SJCRH30 (cell line): ENCODE results near the gene UTP15. TPM values are rescaled to one million over a fixed set of nuclear protein-coding genes. Genes with fewer than 3 reads are reported as not detected.

Source experiments
- DNase-seq, 2 experiments: peaks; one replicate each; pipeline ENCODE4 v3.0.0-alpha.2; 2015 to 2020
- H3K27ac ChIP-seq: fragments of 250-450 bp; sonication (Bioruptor Pico); 2 replicates; pipeline ENCODE4 v1.5.1; 2020; ENCODE audit warnings: mild to moderate bottlenecking, moderate library complexity
- H3K27me3 ChIP-seq: fragments of 250-450 bp; sonication (Bioruptor Pico); 2 replicates; pipeline ENCODE4 v1.5.1; 2020; ENCODE audit warnings: mild to moderate bottlenecking, moderate library complexity
- H3K36me3 ChIP-seq: fragments of 250-450 bp; sonication (Bioruptor Pico); 2 replicates; pipeline ENCODE4 v1.5.1; 2020; ENCODE audit warnings: mild to moderate bottlenecking, moderate library complexity
- H3K4me1 ChIP-seq: fragments of 250-450 bp; sonication (Bioruptor Pico); 2 replicates; pipeline ENCODE4 v1.5.1; 2020; ENCODE audit warnings: mild to moderate bottlenecking, moderate library complexity
- H3K4me3 ChIP-seq: fragments of 250-450 bp; sonication (Bioruptor Pico); 2 replicates; pipeline ENCODE4 v1.5.1; 2020; ENCODE audit warnings: mild to moderate bottlenecking, moderate library complexity
- H3K9me3 ChIP-seq: fragments of 250-450 bp; sonication (Bioruptor Pico); replicated peaks from 2 replicates; pipeline ENCODE4 v1.5.1; 2020; ENCODE audit warnings: mild to moderate bottlenecking, moderate library complexity
- total RNA-seq: library from RNA; depleted of rRNA; stranded (reverse); fragments of >200 nt; shearing (Covaris generic); gene quantifications from 2 replicates; pipeline ENCODE4 v1.2.3, GENCODE V29; 2014

The UTP15 gene
- total RNA-seq, 1 experiment from 2014 or later: 47.1 TPM

DNA sequence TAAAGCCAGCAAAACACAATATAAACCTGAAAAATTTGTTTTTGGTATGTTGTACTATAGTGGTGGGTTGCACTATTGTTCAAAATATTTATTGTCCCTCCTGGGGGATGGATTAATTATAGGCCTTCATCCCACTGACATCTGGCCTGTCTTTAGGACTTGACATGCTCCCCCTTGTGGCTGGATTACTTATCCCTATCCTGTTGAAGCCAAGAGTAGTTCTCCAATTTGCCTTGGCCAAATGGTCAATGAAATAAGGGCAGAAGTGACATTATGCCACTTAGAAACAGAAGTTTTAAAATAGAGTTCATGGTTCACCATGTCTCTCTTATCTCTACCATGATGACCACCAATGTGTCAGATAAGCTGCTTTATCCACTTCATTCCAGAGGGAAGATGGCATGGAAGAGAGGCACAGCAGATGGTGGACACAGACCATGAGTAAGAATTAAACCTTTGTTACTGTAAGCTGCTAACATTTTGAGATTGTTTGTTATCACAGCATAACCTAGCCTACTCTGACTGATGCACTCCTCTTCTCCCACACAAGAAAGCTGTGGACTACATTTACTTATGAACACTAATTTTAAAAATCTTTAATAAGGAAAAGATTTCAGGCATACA, 31.3 kb downstream of the UTP15 start:
- DNase-seq: peak; percentile 45 to 70
- Histone ChIP-seq H3K4me3 (no peak overlapping the region), H3K27ac (no peak overlapping the region), H3K36me3 (no peaks in the 10 kb centered on the region), H3K9me3 (no peaks in the 10 kb centered on the region; the same call in 1 of the 2 replicates), H3K4me1 (no peaks in the 10 kb centered on the region; the same call in 1 of the 2 replicates), H3K27me3 (no peaks in the 10 kb centered on the region)

DNA sequence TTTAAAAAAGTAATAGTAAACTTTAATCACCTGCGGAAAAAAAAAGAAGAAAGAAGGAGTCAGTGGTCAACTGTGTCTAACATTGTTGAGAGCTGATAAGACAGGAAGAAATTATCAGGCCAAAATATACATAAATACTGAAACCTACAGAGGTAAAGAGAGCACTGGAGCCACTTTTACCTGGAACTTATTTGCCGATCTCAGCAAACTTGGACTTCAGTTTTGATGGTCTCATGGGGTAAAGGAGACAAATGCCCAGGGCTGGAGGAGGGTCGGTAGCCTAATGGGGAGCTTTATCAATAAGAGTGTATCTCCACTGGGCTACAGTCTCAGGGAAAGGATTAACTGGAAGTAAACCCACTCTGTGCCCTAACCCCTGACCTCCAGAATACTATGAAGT, 33.8 kb downstream of the UTP15 start:
- peaks cover 4% of the 10 kb centered on the region for H3K9me3 ChIP-seq
- no peak overlapping the region for H3K4me3 ChIP-seq
- no peak for DNase-seq
- no peaks in the 10 kb centered on the region for H3K36me3 ChIP-seq
- H3K27ac ChIP-seq: no peak overlapping the region
- H3K27me3 ChIP-seq: no peaks in the 10 kb centered on the region
- H3K4me1 ChIP-seq: no peaks in the 10 kb centered on the region

DNA sequence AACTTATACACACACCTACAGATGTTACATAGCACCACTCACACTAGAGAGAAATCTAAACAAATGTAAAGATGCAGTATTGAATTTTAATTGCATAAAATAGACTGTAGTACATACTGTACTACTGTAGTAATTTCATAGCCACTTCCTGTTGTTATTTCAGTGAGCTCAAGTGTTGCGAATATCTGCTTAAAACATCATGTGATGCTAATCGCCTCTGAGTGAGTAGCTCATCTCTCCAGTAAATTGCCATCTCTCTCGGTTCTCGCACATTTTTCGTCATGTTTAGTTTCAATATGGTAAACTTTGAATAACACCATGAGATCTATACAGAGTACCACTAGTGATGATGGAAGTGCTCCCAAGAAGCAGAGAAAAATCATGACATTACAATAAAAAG, 38.5 kb downstream of the UTP15 start:
- no peak for DNase-seq
- H3K4me1 ChIP-seq: peaks cover 10% of the 10 kb centered on the region
- H3K4me3 ChIP-seq: no peak overlapping the region
- H3K9me3 ChIP-seq: peaks cover 4% of the 10 kb centered on the region
- no peaks in the 10 kb centered on the region for H3K27me3 ChIP-seq
- no peak overlapping the region for H3K27ac ChIP-seq
- H3K36me3 ChIP-seq: no peaks in the 10 kb centered on the region

DNA sequence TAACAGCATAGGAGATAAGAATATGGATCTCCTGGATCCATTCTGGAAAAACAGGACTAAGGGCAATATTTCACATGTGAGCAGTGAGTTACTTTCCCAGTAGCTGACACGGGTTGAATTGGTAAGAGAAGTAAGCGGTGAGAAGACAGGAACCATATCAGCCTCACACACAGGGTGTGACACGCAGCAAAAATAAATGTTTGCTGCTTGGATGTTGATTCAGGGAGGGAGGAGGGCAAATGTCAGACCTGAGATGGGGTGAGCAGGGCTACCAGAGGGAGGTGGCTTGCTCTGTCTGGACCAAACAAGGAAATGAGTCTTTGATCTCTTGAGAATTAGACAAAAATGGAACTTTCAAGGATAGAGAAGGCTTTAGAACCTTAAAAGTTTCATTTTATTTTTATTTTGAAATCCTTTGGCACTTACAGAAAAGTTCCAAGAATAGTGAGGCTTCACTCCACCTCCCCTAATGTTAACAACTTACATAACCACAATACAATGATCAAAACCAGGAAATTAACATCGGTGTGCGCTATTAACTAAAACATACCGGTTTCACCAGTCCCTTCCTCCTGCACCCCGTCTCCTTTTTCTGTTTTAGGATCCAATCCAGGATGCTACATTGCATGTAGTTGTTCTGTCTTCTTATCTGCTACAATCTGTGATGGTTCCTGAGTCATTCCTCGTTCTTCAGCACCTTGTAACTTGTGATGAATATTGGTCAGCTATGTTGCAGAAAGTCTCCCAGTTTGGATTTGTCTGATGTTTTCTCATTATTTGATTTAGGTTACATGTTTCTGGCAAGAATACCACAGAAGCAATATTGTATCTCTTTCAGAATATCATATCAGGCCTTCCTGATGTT, 39.9 kb downstream of the UTP15 start:
- H3K4me1 ChIP-seq: peaks cover 10% of the 10 kb centered on the region
- no peak for DNase-seq
- peaks cover 4% of the 10 kb centered on the region for H3K9me3 ChIP-seq

DNA sequence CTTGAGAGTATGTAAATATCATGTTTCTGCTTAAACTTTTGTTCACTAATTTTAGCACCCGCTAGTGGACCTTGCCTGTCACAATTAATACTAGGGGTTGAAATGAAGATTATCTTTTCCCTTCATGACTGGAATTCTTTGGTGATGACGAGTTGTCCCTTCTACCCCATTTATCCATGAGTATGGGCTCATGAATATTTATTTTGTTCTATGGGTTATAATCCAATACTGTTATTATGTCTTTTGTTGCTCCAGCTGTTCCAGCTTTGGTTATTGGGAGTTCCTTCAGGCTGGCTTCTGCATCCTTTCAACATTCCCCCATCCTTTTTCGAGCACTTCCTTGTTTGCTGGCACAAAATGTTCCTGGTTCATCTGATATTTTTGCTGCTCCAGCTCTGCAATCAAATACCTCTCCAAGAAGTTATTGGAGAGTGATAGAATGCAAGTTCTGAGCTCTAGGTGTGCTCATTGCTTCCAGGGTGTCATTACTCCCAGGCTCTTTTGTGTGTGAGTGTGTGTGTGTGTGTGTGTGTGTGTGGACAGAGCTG, 40.7 kb downstream of the UTP15 start:
- Histone ChIP-seq H3K4me3 (no peak overlapping the region), H3K36me3 (no peaks in the 10 kb centered on the region), H3K27ac (no peak overlapping the region), H3K4me1 (peaks cover 10% of the 10 kb centered on the region), H3K27me3 (no peaks in the 10 kb centered on the region), H3K9me3 (peaks cover 4% of the 10 kb centered on the region)
- peak; percentile 19 to 45 for DNase-seq

More for the DNA sequence above, 39.9 kb downstream of the UTP15 start:
- no peaks in the 10 kb centered on the region for H3K36me3 ChIP-seq
- no peak overlapping the region for H3K27ac ChIP-seq
- no peaks in the 10 kb centered on the region for H3K27me3 ChIP-seq
- no peak overlapping the region for H3K4me3 ChIP-seq

DNA sequence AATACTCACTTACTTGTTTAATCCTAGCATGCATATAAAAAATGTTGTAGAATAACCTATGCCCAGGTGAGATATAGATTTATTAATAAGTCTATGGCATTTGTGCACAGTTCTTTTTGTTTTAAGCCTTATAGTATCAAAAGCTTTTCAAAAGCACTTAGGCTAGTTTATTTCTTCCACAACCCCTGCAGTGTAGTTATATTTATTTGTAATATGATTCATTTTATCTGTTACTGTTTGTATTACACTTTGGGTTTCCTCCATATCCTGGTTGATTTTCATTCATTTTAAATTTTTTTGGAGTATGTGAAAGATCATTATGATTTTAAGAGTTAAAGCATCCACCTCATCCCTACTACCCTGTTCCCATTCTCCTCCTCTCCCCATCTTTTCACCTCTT, 41.7 kb downstream of the UTP15 start:
- no peaks in the 10 kb centered on the region for H3K27me3 ChIP-seq

DNA sequence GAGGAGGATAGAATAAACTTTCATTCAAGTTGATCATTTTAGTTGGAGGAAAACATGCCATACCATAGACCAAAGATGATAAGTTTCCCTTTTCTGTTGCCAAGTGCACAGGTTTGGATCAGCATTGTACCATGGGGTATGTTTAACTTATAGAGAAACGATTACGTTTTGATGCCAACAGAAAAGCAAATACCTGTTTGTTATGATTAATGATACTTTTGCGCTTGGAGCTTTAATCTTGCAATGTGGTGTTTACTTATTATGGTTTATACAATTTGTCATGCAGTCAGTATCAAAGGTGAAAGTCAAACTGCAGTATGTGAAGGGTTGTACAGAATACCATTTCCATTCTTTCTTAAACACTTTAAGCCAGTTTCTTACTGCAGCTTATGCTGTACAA, 47.3 kb downstream of the UTP15 start:
- DNase-seq: no peak
- H3K4me3 ChIP-seq: no peak overlapping the region
- no peaks in the 10 kb centered on the region for H3K36me3 ChIP-seq
- H3K4me1 ChIP-seq: peaks cover 4% of the 10 kb centered on the region; the same call in 1 of the 2 replicates
- H3K9me3 ChIP-seq: no peaks in the 10 kb centered on the region
- no peaks in the 10 kb centered on the region for H3K27me3 ChIP-seq
- no peak overlapping the region for H3K27ac ChIP-seq

More for the DNA sequence above, 41.7 kb downstream of the UTP15 start:
- peaks cover 10% of the 10 kb centered on the region for H3K4me1 ChIP-seq
- H3K4me3 ChIP-seq: no peak overlapping the region
- H3K27ac ChIP-seq: no peak overlapping the region
- H3K36me3 ChIP-seq: no peaks in the 10 kb centered on the region
- no peak for DNase-seq
- peaks cover 2% of the 10 kb centered on the region for H3K9me3 ChIP-seq

DNA sequence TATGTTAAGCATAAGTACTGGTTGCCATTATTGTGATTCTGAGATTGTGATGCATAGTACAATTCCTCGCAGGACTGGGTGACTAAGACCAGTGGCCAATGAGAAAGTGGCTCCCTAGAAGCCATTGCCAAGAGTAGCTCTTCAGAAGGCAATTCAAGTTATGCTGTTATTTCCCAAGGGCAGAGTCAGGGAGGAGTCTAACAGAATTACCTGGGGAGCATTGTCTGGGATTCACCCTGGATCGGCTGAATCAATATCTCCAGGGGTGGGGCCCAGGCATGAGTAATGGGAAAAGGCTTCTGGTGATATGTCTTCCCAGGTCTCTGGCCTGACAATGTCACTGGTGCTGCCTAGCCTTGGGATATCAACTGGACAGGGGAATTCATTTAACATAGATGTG, 49.5 kb downstream of the UTP15 start:
- Histone ChIP-seq H3K27ac (no peak overlapping the region), H3K4me1 (peaks cover 11% of the 10 kb centered on the region), H3K27me3 (no peaks in the 10 kb centered on the region), H3K4me3 (no peak overlapping the region), H3K36me3 (no peaks in the 10 kb centered on the region), H3K9me3 (no peaks in the 10 kb centered on the region)
- no peak for DNase-seq

DNA sequence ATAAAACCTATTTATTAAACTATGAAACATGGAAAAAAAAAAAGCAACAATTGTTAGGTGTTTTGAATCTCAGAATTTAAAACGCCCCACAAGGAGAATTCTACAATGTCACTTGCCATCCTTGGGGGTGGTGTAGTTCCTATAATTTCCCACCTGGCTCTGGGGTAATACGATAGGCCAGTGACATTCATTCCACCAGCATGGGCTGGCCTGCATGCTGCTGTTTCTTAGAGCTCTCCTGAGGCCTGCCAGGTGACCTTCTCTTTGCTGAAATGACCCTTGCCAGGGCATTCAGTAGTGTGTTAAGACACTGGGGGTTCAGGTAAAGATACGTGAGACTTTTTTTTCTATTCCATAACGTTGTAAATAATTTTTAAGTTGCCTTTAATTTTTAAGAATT, 50.4 kb downstream of the UTP15 start:
- Histone ChIP-seq H3K27ac (no peak overlapping the region), H3K4me3 (no peak overlapping the region), H3K9me3 (no peaks in the 10 kb centered on the region), H3K27me3 (no peaks in the 10 kb centered on the region), H3K36me3 (no peaks in the 10 kb centered on the region), H3K4me1 (peaks cover 20% of the 10 kb centered on the region)
- DNase-seq: no peak

DNA sequence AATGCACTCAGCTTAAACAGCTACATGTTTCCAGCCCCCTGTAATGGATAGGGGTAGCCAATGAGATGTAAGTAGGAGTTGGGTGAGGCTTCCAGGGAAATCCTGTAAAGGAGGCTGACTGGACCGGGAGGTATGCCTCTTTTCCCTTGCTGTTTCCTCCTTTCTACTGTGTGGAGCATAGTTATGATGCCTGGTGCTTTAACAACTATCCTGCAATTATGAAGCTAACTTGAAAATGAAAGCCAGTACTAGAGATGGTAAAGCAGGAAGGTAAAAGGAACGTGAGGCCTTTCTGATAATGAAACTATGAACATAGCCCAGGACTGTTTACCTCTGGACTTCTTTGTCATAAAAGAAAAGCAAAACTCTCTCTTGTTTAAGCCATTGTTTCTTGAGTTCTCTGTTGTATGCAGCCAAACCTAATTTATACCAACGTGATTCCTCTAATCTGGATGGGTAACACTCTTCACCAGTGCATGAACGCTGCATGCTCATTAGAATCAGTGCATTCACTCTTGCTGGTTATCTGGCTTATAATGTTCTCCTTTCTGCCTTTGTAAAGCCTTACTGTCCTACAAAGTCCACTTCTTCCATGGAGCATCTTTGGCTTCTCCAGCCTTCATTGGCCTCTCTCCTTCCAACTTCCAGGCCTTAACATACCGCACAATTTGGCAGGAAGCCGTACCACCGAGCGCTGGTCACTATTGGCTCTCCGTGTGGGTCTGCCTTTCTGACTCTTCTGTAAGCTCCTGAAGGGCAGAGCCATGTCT, 52.2 kb downstream of the UTP15 start:
- no peak overlapping the region for H3K4me3 ChIP-seq
- DNase-seq: no peak
- no peaks in the 10 kb centered on the region for H3K27me3 ChIP-seq
- H3K9me3 ChIP-seq: no peaks in the 10 kb centered on the region
- peaks cover 21% of the 10 kb centered on the region for H3K4me1 ChIP-seq
- no peaks in the 10 kb centered on the region for H3K36me3 ChIP-seq
- H3K27ac ChIP-seq: no peak overlapping the region

DNA sequence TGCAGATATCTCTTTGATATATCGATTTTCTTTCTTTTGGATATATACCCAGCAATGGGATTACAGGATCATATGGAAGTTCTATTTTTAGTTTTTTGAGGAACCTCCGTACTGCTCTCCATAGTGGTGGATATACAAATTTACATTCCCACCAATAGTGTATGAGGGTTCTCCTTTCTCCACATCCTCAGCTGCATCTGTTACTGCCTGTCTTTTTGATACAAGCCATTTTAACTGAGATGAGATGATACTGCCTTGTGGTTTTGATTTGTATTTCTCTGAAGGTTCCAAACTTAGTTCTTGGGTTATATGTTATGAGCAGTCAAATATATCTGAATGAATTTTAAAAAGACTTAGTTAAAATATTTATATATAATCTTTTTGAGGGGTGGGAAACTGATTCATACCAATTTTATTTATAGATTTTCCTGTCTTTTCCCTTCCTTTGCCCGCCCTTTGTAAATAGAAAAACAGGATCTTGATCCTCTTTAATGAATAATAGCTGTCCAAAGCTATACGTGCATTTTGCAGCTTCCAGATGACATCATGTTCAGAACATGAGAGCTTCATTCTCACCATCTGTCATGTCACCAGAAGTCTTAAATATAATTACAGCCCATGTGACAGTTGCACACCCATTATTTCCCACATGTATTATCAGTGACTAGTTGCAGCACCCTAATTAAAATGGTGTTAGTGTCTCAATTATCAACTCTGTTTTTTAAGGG, 54.2 kb downstream of the UTP15 start:
- no peaks in the 10 kb centered on the region for H3K27me3 ChIP-seq
- H3K4me1 ChIP-seq: peaks cover 17% of the 10 kb centered on the region
- peak overlapping the region; percentile 15 for H3K4me3 ChIP-seq
- H3K27ac ChIP-seq: peak overlapping the region; percentile 57
- peak; percentile 61 to 81 for DNase-seq
- H3K36me3 ChIP-seq: no peaks in the 10 kb centered on the region
- H3K9me3 ChIP-seq: no peaks in the 10 kb centered on the region

DNA sequence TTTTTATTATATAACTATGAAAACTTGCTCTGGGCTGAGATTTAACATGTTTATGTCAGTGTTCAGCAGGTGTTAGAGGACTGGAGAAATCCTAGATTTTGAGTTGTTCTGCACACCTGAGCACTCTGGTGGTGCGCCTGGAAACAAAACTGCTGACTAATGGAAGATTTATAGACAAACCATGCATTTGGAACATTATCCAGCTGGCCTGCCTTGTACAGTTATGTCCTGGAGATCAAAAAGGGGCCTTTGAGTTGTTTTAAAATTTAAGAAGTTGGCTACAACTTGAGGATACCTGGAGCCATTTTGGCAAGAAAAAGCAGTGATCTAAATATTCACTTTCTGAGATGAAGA, 54.8 kb downstream of the UTP15 start:
- no peaks in the 10 kb centered on the region for H3K27me3 ChIP-seq
- H3K4me1 ChIP-seq: peaks cover 17% of the 10 kb centered on the region
- no peaks in the 10 kb centered on the region for H3K9me3 ChIP-seq
- no peak for DNase-seq
- H3K4me3 ChIP-seq: no peak overlapping the region; the same call in 1 of the 2 replicates
- H3K27ac ChIP-seq: peak overlapping the region; percentile 57
- no peaks in the 10 kb centered on the region for H3K36me3 ChIP-seq

DNA sequence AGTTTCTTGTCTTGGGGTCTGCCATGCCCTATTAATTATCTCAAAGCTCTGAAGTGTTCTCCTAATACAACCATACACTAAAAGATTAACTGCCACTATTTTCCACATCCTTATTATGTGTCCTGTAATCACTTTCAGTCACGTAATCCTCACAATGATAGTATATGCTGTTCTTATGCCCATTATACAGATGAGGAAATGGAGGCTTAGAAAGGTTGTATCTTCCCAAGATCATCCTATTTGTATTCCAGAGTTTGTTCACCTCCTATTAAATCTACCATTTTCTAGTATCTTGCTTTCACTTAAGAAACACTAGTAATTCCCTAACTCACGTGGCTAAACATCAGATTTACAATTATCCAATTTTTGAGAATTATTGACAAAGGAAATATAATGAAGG, 57.5 kb downstream of the UTP15 start:
- Histone ChIP-seq H3K9me3 (no peaks in the 10 kb centered on the region), H3K36me3 (no peaks in the 10 kb centered on the region), H3K27me3 (no peaks in the 10 kb centered on the region), H3K27ac (no peak overlapping the region), H3K4me3 (no peak overlapping the region), H3K4me1 (peaks cover 17% of the 10 kb centered on the region)
- no peak for DNase-seq

DNA sequence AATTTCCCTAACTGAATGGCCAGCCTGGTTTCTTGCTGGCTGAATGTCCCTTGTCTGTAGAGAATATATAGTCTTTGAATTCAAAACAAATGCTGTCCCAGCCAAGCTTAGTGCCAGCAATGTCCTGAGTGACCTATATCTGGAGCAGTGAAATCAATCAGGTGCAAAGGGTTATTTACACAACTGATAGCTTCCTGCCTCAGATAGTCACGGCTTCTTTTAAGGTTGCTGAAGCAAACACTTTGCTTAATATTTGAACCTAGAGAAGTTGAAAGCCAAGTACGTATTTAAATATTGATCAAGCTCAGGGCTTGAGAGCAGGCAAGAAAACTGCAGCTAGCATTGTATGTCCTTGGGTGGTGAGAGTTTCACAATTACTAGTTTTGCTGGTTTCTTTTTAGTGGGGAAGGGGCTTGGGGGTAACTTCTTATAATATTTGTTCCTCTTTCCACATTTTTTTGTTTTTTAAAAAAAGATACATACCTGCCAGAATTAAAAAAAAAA, 58.4 kb downstream of the UTP15 start:
- no peak for DNase-seq
- Histone ChIP-seq H3K27me3 (no peaks in the 10 kb centered on the region), H3K4me1 (peaks cover 17% of the 10 kb centered on the region), H3K4me3 (no peak overlapping the region), H3K27ac (no peak overlapping the region), H3K9me3 (no peaks in the 10 kb centered on the region), H3K36me3 (no peaks in the 10 kb centered on the region)
